Peyer's patch (tissue), 4 donors: ENCODE data around the gene ABCB8.

Experiments
- CTCF ChIP-seq, 6 experiments: fragments of 450-650 bp in 4 of 6; fragments of 200-600 bp in 2 of 6; sonication (generic) in 1 of 6; IDR thresholded peaks; one replicate each; pipeline ENCODE4 v1.5.1; 2017 to 2019; ENCODE audit warnings: antibody characterized with exemption in 6 of 6, mild to moderate bottlenecking in 3 of 6, moderate library complexity in 1 of 6
- POLR2A ChIP-seq, 2 donors: fragments of 450-650 bp; IDR thresholded peaks; one replicate each; pipeline ENCODE4 v1.5.1; 2017; ENCODE audit warnings: antibody characterized with exemption in 2 of 2, mild to moderate bottlenecking in 2 of 2, moderate library complexity in 2 of 2

- no peak for TF ChIP-seq POLR2A (IDR thresholded peaks at IDR 0.05)
- TF ChIP-seq CTCF (IDR thresholded peaks at IDR 0.05), result no peak
Observed at GRCh38 chr7:151060416-151061212, 32.4 kb downstream of the ABCB8 start.
